H9 (cell line): ENCODE data around the gene CNR1. TPM values are rescaled to one million over a fixed set of nuclear protein-coding genes. Genes with fewer than 3 reads are reported as not detected.

Experiments used
- DNase-seq: peaks from one replicate; pipeline ENCODE4 v3.0.0-alpha.2; 2017
- H2AFZ ChIP-seq: one replicate; pipeline ENCODE4 v1.6.1; 2013; ENCODE audit warnings: mild to moderate bottlenecking, low read length, control low read depth, moderate library complexity
- H2AK5ac ChIP-seq: 2 replicates; pipeline ENCODE4 v1.6.1; 2013; ENCODE audit warnings: low read length, control low read depth, mixed read lengths; ENCODE audit not compliant: insufficient read length
- H2BK120ac ChIP-seq: one replicate; pipeline ENCODE4 v1.6.1; 2013; ENCODE audit warnings: low read depth, mild to moderate bottlenecking, low read length, control low read depth, inconsistent platforms; ENCODE audit not compliant: poor library complexity, severe bottlenecking
- H2BK12ac ChIP-seq: 2 replicates; pipeline ENCODE4 v1.6.1; 2013; ENCODE audit warnings: low read length, control low read depth, mixed read lengths, low read depth; ENCODE audit not compliant: insufficient read length
- H2BK15ac ChIP-seq: 2 replicates; pipeline ENCODE4 v1.6.1; 2013; ENCODE audit warnings: low read depth, low read length, control low read depth
- H2BK20ac ChIP-seq: one replicate; pipeline ENCODE4 v1.6.1; 2013; ENCODE audit warnings: low read depth, mild to moderate bottlenecking, low read length, control low read depth, inconsistent platforms; ENCODE audit not compliant: poor library complexity, severe bottlenecking
- H2BK5ac ChIP-seq: 2 replicates; pipeline ENCODE4 v1.6.1; 2013; ENCODE audit warnings: low read length, control low read depth, mixed read lengths; ENCODE audit not compliant: insufficient read length
- H3K14ac ChIP-seq: 2 replicates; pipeline ENCODE4 v1.6.1; 2013; ENCODE audit warnings: low read length, control low read depth; ENCODE audit not compliant: insufficient read depth
- H3K18ac ChIP-seq: 2 replicates; pipeline ENCODE4 v1.6.1; 2013; ENCODE audit warnings: low read depth, mild to moderate bottlenecking, mixed read lengths, low read length, control low read depth; ENCODE audit not compliant: insufficient read length
- H3K23ac ChIP-seq: 2 replicates; pipeline ENCODE4 v1.6.1; 2013; ENCODE audit warnings: low read length, control low read depth, mixed read lengths, low read depth; ENCODE audit not compliant: insufficient read length
- H3K23me2 ChIP-seq: 2 replicates; pipeline ENCODE4 v1.6.1; 2013; ENCODE audit warnings: low read depth, mild to moderate bottlenecking, mixed read lengths, low read length, control low read depth; ENCODE audit not compliant: insufficient read length, poor library complexity, severe bottlenecking
- H3K27ac ChIP-seq: 2 replicates; pipeline ENCODE4 v1.5.1; 2013; ENCODE audit warnings: low read length, control low read depth, mixed read lengths, low read depth; ENCODE audit not compliant: insufficient read length
- H3K27me3 ChIP-seq: 2 replicates; pipeline ENCODE4 v1.6.1; 2013; ENCODE audit warnings: low read length, control low read depth, inconsistent platforms; ENCODE audit not compliant: insufficient read depth
- H3K4ac ChIP-seq: 2 replicates; pipeline ENCODE4 v1.6.1; 2013; ENCODE audit warnings: low read depth, mild to moderate bottlenecking, control low read depth, inconsistent platforms, low read length, moderate library complexity
- H3K4me1 ChIP-seq: 2 replicates; pipeline ENCODE4 v1.6.1; 2013; ENCODE audit warnings: low read length, control low read depth, inconsistent platforms; ENCODE audit not compliant: insufficient read depth
- H3K4me2 ChIP-seq: 2 replicates; pipeline ENCODE4 v1.6.1; 2013; ENCODE audit warnings: low read length, control low read depth, mixed read lengths; ENCODE audit not compliant: insufficient read length, insufficient read depth
- H3K56ac ChIP-seq: 2 replicates; pipeline ENCODE4 v1.6.1; 2013; ENCODE audit warnings: low read depth, mild to moderate bottlenecking, mixed read lengths, low read length, control low read depth; ENCODE audit not compliant: insufficient read length
- H3K79me1 ChIP-seq: 2 replicates; pipeline ENCODE4 v1.6.1; 2013; ENCODE audit warnings: low read depth, mild to moderate bottlenecking, moderate library complexity, low read length, control low read depth, inconsistent platforms; ENCODE audit not compliant: insufficient read depth, poor library complexity, severe bottlenecking
- H3K79me2 ChIP-seq: 2 replicates; pipeline ENCODE4 v1.6.1; 2013; ENCODE audit warnings: low read length, control low read depth, inconsistent platforms; ENCODE audit not compliant: insufficient read depth
- H3K9ac ChIP-seq: 2 replicates; pipeline ENCODE4 v1.6.1; 2013; ENCODE audit warnings: low read length, control low read depth, mixed read lengths; ENCODE audit not compliant: insufficient read length; ENCODE audit errors: extremely low read depth
- H3K9me3 ChIP-seq: one replicate; pipeline ENCODE4 v1.6.1; 2013; ENCODE audit warnings: low read depth, low read length, inconsistent platforms; ENCODE audit not compliant: control insufficient read depth
- H3T11ph ChIP-seq: one replicate; pipeline ENCODE4 v1.6.1; 2013; ENCODE audit warnings: mild to moderate bottlenecking, low read length, control low read depth, inconsistent platforms
- H4K20me1 ChIP-seq: one replicate; pipeline ENCODE4 v1.6.1; 2013; ENCODE audit not compliant: control insufficient read depth, insufficient read length, insufficient read depth
- H4K5ac ChIP-seq: 2 replicates; pipeline ENCODE4 v1.6.1; 2013; ENCODE audit warnings: low read depth, mild to moderate bottlenecking, mixed read lengths, low read length, control low read depth; ENCODE audit not compliant: insufficient read length
- H4K8ac ChIP-seq: replicated peaks from 2 replicates; pipeline ENCODE4 v1.6.1; 2013; ENCODE audit warnings: low read length, control low read depth, mixed read lengths, low read depth; ENCODE audit not compliant: insufficient read length
- H4K91ac ChIP-seq: 2 replicates; pipeline ENCODE4 v1.6.1; 2013; ENCODE audit warnings: low read depth, mild to moderate bottlenecking, moderate library complexity, mixed read lengths, low read length, control low read depth; ENCODE audit not compliant: insufficient read length
- H3K27ac Mint-ChIP-seq, 3 experiments: 2 replicates in 2 of 3; 3 replicates in 1 of 3; pipeline ENCODE4 v1.8.0; 2020 to 2021; ENCODE audit warnings: mixed read lengths in 3 of 3, mild to moderate bottlenecking in 1 of 3, moderate library complexity in 1 of 3
- H3K27me3 Mint-ChIP-seq: 2 replicates; pipeline ENCODE4 v1.8.0; 2021; ENCODE audit warnings: low read depth, mild to moderate bottlenecking, moderate library complexity, mixed read lengths
- H3K36me3 Mint-ChIP-seq, 3 experiments: 2 replicates in 2 of 3; 3 replicates in 1 of 3; pipeline ENCODE4 v1.8.0; 2020 to 2021; ENCODE audit warnings: low read depth in 3 of 3, mixed read lengths in 3 of 3; ENCODE audit not compliant: insufficient read depth in 1 of 3
- H3K4me1 Mint-ChIP-seq, 2 experiments: 2 replicates each; pipeline ENCODE4 v1.8.0; 2020; ENCODE audit warnings: mixed read lengths in 2 of 2
- H3K4me3 Mint-ChIP-seq, 2 experiments: 2 replicates in 1 of 2; 3 replicates in 1 of 2; pipeline ENCODE4 v1.8.0; 2020 to 2021; ENCODE audit warnings: mild to moderate bottlenecking in 2 of 2, mixed read lengths in 2 of 2, moderate library complexity in 1 of 2
- H3K9me3 Mint-ChIP-seq, 2 experiments: 2 replicates in 1 of 2; 3 replicates in 1 of 2; pipeline ENCODE4 v1.8.0; 2020; ENCODE audit warnings: mild to moderate bottlenecking in 2 of 2, mixed read lengths in 2 of 2, moderate library complexity in 1 of 2
- WGBS: extraction: QIAGEN DNeasy Blood & Tissue Kit; methylation state at CpG from one replicate; pipeline ENCODE4 v1.1.7; 2013; ENCODE audit warnings: missing lambda C conversion rate, low lambda C conversion rate, mixed read lengths; ENCODE audit not compliant: insufficient read length; ENCODE audit errors: extremely low coverage; 5-methylcytosine and 5-hydroxymethylcytosine counted together
- total RNA-seq: library from RNA; stranded (reverse); gene quantifications from 2 replicates; pipeline ENCODE4 v1.2.1, GENCODE V29; 2021
- TF ChIP-seq, protein P1 (sequence below): fragments of 200-600 bp; sonication (generic); conservative IDR thresholded peaks from 3 replicates; pipeline ENCODE4 v1.8.0; 2021; ENCODE audit warnings: antibody characterized with exemption, mild to moderate bottlenecking

The CNR1 gene
- total RNA-seq, 1 experiment from 2014 or later: 0.72 TPM

DNA sequence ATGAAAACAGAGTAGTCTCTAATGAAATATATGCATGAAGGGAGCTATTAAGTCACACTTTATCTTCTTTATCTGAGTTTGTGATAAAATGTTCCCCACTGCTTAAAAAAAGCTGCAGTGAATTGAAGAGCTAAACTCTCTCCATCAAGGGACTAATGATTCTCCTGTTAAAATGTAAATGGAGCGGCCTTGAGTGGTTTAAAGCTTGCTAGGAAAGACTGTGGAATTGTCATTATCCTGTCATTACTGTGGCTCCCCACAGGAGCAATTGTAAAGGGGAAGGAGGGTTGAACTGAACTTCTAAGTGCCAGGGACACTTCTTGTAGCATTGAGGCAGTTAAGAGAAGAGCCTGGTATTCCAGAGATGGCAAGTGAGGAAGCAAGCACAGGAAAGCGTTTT lies 17.3 kb upstream of the CNR1 start:
- no peak overlapping the region for H4K5ac ChIP-seq
- Mint-ChIP-seq H3K36me3 (peaks cover 3 to 8% (median 8%) of the 10 kb centered on the region in 3 experiments; a peak in 3 of 7 replicates), H3K4me1 (peaks cover 21 to 33% of the 10 kb centered on the region in 2 experiments), H3K27ac (no peak overlapping the region), H3K9me3 (peaks cover 7 to 10% of the 10 kb centered on the region in 2 experiments; a peak in 3 of 5 replicates), H3K27me3 (no peaks in the 10 kb centered on the region; the same call in 1 of the 2 replicates), H3K4me3 (no peak overlapping the region)
- H3K9ac ChIP-seq: no peak overlapping the region
- no peaks in the 10 kb centered on the region; the same call in 1 of the 2 replicates for H3K4me1 ChIP-seq
- no peak overlapping the region for H2BK20ac ChIP-seq
- H4K8ac ChIP-seq: no peak overlapping the region
- no peak overlapping the region for H2AFZ ChIP-seq
- no CpG with 5 or more reads among the region's 2 CpGs for WGBS
- no peaks in the 10 kb centered on the region for H3K23me2 ChIP-seq
- no peak overlapping the region for H2BK12ac ChIP-seq
- H3K18ac ChIP-seq: no peak overlapping the region
- no peak overlapping the region for H3K14ac ChIP-seq
- H3K27ac ChIP-seq: no peak overlapping the region
- no peak overlapping the region for H2BK5ac ChIP-seq
- no peak overlapping the region for H3K23ac ChIP-seq
- no peak overlapping the region for H3K4me2 ChIP-seq
- no peaks in the 10 kb centered on the region for H3K79me1 ChIP-seq
- DNase-seq: no peak
- TF ChIP-seq, protein P1, sequence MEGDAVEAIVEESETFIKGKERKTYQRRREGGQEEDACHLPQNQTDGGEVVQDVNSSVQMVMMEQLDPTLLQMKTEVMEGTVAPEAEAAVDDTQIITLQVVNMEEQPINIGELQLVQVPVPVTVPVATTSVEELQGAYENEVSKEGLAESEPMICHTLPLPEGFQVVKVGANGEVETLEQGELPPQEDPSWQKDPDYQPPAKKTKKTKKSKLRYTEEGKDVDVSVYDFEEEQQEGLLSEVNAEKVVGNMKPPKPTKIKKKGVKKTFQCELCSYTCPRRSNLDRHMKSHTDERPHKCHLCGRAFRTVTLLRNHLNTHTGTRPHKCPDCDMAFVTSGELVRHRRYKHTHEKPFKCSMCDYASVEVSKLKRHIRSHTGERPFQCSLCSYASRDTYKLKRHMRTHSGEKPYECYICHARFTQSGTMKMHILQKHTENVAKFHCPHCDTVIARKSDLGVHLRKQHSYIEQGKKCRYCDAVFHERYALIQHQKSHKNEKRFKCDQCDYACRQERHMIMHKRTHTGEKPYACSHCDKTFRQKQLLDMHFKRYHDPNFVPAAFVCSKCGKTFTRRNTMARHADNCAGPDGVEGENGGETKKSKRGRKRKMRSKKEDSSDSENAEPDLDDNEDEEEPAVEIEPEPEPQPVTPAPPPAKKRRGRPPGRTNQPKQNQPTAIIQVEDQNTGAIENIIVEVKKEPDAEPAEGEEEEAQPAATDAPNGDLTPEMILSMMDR: no peak
- no peak overlapping the region for H3T11ph ChIP-seq
- no peaks in the 10 kb centered on the region for H3K9me3 ChIP-seq
- H4K20me1 ChIP-seq: no peaks in the 10 kb centered on the region
- H3K27me3 ChIP-seq: no peaks in the 10 kb centered on the region
- H4K91ac ChIP-seq: no peak overlapping the region
- no peak overlapping the region for H2BK15ac ChIP-seq
- no peak overlapping the region for H2BK120ac ChIP-seq
- H2AK5ac ChIP-seq: no peak overlapping the region
- no peaks in the 10 kb centered on the region for H3K79me2 ChIP-seq
- H3K4ac ChIP-seq: no peak overlapping the region
- no peak overlapping the region for H3K56ac ChIP-seq
